ENCODE measurements around the gene MEGF11.

GRCh38 chr15:65917936-65918335, 335.6 kb downstream of the MEGF11 start:
- TF ChIP-seq ZBTB44 (tag by site-specific recombination; IDR thresholded peaks at IDR 0.05) (no peak), ZNF10 (tag by site-specific recombination; IDR thresholded peaks at IDR 0.05) (no peak), ZNF670 (tag by site-specific recombination; IDR thresholded peaks at IDR 0.05; ENCODE audit: low read depth) (no peak), ZBTB7A (tag by site-specific recombination; IDR thresholded peaks at IDR 0.05; ENCODE audit: low read depth) (no peak), CTCF (tag by site-specific recombination; IDR thresholded peaks at IDR 0.05) (no peak)
